Anterior cingulate cortex (tissue), 58 donors: Measurements from ENCODE around the gene RELN.

Experiments
- DNase-seq, 58 donors: peaks; one replicate each; lab custom pipeline; 2025; lab: John Stamatoyannopoulos, UW

Gene RELN

DNA sequence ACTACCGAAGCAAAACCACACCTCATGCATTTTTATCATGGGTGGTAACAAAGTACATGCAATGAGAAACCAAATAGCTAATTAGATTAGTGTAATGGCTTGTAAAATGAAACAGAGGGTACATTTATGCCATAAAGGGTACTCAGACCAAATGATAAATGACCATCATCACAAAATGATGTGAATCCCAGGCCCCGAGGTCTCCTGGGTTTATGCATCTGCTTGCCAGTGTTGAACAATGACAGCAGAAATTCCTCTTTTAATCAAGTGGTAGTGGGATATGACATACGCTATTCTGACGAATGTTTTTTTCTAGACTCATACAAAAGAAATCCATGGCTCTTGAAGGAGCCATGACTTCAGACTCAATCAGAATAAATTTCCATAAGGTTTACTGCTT, 293.9 kb downstream of the RELN start:
- no peak for DNase-seq

DNA sequence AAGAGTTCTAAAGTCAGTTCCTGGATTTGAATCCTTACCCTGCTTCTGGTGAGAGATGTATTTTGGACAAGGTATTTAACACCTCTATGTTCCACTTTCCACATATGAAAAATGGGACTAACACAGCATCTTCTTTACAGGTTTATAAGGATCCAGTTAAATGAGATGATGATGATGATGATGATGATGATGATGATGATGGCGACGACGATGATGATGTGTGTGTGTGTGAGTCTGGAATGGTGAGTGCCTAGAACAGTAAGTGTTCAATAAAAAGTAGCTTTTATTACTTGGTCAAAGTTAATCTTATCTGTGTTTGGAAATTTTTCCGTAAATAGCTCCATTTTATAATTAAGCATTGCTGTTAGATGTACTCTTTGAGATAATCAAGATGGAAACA, 295.2 kb downstream of the RELN start:
- no peak for DNase-seq

DNA sequence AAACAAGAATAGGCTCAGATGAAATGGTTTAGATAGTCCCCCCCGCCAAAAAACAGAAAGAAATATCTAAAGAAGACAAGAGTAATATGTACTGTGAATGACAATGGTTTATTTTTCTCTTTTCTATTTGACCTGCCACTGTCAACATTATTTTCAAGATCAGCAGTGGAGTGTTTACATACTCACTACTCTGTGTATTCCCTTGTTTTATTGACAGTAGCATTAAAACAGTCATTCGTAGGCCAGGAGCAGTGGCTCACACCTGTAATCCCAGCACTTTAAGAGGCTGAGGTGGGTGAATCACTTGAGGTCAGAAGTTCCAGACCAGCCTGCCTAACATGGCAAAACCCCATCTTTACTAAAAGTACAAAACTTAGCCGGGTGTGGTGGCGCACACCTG, 298.2 kb downstream of the RELN start:
- no peak for DNase-seq

DNA sequence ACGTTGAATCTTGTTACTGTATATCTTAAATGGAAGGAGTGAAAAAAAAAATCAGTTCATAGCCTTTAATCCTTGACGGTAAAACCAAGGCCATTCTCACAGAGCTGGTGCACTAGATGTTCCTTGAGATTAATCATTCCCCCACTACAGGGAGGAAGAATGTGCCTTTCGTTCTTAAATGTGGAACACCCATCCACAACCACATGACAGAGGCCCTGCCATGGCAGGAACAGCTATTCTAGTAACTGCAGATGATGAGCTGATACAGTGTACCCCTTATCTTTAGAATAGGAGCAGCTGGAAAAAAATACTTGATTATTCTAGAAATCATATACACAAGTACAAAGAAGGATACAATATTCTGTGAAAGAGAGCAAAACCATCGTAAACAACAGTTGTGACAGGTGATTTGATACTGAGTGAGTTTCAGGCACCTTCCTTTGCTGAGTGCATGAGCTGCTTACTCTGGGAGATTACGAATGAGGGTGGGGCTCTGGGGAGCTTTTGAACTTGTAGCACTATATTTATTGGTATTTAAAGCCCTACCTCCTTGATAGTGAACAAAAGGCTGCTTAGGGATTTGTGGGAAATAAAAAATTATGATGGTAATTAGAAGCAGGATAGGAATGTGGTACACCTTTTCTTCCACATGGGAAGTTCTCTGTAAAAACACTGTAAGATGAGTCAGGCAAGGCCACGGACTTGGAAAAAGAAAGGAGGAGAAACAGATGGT, 299.1 kb downstream of the RELN start:
- DNase-seq = no peak

DNA sequence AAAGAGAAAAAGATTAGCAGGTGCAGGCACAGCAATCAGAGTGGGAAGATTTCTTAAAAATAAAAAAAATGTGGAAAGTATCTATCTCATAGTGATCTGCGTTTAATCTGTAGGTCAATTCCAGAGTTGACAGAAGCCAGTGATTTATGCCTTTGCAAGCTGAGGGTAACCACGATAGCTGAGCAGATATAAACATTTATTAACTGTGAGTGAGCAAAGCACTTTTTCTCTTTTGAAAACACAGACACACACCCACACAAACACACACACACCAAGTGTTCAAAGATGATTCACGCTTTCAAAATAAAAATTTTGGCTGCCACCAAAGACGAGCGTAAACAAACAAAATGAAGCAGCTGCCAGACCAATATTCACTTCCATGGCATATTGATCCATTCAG, 300.2 kb downstream of the RELN start:
- no peak for DNase-seq

DNA sequence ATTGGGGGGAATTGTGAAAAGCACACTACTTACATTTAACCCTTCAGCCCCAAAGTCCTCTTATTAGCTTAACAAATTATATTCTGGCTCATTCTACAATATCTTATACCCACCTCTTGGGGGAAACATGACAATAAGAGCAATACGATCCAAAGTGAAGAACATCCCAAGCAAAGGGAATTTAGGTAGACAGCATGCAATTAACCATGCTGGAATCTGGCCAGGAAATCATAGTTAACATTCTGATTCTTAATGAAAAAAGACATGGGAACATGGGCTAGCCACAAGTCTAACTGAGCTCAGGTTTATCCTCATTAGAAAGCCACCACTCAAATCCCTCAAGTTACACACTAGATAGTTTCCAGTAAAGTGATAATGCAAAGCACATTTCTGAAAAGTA, 301.5 kb downstream of the RELN start:
- DNase-seq = no peak

DNA sequence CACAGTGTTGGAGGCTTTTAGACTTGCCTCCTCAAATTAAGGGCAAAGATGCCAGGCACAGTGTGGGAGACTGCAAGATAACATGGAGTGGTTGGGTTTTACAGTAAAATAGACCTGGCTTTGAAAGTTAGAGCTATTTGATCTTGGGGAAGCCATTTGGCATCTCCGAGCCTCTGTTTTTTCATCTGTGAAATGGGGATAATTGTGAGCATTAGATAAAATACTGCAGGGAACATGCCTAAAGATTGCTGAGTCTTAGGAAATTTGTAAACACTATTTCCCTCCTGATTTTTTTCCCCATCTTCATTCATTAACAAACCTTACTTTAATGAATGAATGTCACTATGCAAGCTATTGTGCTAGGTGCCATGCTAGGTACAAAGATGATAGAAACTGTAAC, 302.2 kb downstream of the RELN start:
- DNase-seq = no peak

DNA sequence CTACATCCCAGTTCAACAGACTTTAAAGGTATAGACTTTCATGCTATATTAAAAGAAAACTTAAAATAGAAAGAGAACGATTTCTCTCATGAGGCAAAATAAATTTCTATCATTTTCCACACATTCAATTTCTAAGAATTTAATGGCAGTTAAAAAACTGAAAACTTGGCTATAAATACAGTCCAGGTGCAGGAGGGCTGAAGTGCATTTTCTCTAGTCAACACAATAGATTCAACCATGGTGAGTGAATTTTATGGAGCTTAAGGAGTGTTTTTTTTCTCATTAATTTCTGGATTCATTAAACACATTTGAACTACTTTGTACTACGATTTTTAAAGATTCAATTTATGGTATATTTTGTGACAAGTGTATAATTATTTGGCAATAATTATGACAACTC, 302.7 kb downstream of the RELN start:
- DNase-seq = no peak

DNA sequence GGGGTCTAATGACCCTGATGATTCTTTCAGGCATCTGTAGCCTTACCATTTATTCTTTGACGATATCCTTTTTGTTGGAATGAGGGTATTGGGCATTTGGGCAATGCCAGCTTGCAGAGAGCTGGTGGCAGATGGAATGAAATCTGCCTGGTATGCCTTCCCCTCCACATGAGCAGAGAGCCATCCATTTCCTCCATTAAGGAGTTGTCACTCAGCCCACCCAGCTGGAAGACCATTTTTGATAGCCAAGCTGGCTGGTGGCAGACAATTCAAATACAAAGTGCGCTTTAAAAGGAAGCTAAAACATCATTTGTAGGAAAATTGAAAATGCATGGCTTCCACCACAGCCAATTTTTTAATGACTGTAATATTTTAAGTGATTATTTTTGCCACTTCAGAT, 303.4 kb downstream of the RELN start:
- DNase-seq = no peak

DNA sequence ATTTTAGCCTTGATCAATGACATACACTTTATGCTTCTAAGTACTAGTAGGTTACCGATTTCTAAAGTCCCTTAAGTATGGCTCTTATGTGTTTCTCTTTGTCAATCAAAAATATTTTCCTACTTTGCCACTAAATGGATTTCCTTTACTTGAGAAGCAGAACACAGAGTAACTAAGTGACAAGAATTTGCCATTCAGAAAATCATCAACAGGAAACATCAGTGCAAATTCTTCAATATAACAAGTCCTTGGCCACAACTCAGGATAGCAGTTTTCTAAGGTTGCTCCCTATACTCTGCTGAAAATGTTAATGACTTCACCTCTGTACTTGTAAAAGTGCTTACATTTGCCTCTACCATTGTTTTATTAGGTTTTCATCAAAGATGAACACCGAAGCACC, 303.8 kb downstream of the RELN start:
- no peak for DNase-seq

DNA sequence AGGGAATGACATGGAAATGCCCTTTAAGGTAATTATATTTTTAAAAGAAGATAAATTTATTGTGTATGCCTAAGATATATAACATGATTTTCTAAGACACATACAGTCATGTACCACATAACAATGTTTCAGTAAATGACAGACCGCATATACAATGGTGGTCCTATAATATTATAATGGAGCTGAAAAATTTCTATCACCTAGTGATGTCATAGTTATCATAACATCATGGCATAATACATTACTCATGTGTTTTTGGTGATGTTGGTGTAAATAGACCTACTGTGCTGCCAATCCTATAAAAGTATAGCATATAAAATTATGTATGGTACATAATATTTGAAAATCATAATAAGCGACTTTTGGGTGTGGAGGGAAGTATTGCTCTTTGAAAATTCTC, 306.1 kb downstream of the RELN start:
- DNase-seq = no peak

DNA sequence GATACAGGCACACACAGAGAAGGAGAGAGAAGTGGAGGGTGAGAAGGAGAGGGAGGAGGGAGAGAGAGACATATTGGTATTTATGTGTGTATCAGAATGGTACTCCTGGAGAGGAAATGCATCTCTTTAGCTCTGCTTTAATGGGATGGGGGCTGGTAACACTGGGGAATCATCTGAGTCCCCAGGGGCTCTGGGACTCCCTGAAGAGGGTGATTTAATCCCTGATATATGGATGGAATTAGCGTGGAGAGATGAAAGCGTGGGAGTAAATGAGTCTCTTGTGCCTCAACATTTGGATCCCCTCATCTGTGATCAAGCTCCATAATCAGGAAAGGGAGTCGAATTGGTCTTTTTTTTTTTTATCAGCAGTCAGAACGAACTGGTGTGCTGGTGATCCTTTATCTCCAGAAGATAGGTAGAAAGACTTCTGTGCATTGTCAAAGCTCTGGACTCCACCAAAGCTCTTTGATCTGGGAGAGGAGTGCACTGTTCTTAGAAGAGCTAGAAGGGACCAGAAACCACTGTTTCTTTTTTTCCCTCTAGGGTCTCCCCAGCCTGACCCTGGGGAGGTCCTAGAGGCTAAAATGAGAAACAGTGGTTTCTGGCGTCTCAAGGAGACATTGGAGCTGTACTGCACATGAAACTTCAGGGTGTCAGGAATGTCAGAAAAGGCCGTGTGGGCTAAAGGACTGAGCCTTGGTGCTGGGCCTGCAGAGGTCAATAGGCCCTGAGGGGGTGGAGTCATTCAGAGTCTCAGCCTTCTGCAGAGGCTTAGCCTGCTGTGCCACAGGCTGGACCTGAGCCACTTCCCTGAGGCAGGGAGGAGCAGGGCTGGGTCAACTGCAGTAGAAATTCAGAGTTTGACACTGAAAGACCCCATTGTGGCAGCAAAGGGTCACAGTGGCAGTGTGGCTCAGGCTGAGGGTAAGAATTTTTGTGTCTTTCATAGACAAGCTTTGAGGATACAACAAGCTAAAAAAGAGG, 309.0 kb downstream of the RELN start:
- DNase-seq = no peak

DNA sequence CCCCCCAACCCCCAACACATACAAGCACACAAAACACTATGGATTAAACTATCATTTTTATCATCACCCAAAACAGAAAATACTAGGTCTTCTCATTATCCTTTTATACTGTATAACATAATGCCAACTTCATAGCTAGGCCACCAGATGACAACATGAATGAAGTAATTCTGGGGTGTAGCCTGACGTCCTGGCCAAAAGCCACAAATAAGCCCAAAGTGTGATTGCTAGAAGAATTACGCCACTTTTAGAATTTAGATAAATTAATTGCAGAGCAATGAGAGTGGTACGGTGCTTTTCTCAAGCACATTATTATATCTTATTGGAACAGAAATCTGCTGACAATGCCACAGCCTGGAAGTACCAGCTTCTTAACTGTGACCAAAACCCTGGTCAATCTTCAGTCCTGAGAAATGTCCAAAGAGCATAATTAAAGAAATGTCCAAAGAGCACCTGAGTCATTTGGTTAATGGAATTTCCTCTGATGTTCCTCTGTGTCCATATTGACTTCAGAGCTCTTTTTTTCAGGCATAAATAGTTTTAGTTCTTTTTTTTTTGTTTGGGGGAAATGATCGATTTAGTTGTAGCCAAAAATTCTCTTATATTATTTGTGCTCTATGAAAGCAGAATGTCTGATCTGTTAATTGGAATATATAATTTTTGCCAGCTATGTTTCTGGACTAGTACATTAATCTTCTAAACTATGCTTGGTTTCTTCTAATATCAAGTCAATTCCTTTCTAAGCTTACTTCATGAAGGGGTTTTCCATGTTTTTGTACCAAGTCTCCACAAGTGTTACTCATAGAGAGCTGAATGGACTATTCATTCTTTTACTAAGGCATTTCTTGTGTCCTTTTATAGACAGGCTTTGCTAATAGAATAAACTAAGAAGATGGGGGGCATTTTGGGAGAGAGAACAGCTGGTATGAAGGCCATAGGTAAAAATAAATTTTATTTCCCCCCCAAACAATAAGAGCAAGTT, 310.0 kb downstream of the RELN start:
- DNase-seq = no peak

DNA sequence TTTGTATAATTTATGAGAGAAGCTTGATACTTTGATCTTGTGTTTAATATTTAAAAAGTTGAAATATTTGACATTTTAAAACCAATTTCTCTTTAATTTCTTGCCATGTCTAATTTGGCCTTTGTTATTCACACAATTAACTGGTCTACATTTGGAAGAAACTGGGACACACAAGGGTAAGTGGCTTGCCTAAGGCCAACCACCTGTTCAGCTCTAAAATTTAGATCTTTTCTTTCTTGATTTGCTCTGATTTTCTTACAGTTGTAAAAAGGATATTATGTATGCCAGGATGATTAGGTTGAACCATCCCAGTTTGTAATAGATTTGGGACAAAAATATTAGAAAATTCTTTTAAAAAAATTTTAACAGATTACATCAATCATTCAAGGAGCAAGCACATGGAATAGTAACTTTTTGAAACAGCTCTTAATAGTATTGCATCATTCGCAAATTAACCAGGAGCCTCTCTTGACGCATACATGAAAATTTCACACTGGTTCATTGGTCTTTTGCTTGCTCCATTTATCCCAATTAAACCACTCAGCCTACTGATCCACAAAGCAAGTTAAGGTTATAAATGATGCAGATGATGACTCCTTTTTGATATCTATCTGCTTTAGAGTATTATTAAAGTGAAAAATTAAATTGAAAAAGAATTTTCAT, 321.0 kb downstream of the RELN start:
- DNase-seq = no peak

DNA sequence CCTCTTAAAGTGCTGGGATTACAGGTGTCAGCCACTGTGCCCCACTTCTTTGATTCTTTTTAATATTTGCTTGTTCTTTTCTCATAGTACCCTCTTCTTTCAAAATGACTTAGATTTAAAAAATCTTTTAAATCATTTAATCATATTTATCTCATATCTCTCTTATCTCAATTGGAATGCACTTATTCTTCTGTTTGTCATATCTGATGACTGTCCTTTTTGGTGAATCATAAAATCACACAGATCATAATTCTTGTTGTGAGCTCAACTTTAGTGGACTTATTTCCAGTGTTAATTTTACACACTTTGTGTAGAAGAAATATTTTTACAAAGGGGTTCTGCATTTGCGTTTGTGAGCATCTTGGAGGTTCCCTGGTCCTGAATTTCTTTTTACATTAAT, 323.1 kb downstream of the RELN start:
- DNase-seq = no peak

DNA sequence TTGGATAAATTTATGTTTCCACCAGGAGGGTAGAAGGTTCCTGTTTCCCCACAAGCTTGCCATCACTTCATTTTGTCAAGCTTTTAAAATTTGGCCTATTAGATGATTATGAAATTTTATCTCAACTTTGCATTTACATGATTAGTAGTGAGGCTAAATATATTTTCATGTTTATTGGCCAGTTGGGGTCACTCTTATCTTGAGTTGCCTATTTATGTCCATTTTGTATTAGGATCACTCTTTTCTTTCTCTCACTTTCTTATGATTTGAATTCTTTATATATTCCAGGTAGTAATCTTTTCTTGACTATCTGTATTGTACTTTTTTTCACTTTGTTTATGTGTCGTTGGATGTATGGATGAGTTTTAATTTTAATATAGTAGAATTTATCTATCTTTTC, 324.9 kb downstream of the RELN start:
- no peak for DNase-seq

DNA sequence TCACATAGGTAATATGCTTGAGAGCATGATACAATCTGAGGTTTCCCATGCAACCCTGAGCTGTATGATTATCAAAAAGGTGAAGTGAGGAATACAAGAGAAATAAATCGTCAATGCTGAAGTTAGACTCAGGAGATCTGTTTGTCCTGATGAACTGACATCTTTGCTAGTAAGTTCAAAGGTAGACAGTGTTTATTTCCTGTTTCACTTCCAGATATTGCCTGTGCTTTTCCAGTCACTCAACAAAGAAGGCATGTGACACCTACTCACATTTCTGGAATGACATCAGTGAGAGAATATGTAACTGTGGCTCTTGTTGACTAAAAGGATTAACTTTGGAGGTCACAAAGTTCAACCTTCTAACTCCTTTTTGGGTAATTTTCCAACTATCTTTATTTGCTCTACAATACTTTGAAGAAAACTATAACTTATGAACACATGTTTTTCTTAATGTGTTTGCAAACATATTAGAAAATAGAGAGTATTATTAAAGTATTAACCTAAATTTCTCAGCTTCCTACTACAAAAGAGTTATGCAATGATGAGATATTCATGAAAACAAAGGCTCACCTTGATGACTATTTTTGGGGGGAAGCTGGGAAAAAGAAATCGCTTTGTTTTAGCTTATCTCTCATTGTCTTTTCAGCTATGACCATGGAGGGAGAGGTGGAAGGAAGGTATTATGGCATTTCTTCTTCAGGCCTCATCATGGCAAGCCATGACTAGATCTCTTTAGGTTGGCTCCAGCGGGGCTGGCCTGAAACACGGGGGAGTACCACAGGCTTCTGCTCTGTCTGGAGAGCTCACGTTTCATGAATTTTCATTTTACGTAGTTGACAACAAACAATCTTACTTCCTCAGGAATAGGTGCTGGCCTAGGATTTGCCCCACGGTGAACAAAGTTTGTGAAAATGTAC, 328.7 kb downstream of the RELN start:
- no peak for DNase-seq

DNA sequence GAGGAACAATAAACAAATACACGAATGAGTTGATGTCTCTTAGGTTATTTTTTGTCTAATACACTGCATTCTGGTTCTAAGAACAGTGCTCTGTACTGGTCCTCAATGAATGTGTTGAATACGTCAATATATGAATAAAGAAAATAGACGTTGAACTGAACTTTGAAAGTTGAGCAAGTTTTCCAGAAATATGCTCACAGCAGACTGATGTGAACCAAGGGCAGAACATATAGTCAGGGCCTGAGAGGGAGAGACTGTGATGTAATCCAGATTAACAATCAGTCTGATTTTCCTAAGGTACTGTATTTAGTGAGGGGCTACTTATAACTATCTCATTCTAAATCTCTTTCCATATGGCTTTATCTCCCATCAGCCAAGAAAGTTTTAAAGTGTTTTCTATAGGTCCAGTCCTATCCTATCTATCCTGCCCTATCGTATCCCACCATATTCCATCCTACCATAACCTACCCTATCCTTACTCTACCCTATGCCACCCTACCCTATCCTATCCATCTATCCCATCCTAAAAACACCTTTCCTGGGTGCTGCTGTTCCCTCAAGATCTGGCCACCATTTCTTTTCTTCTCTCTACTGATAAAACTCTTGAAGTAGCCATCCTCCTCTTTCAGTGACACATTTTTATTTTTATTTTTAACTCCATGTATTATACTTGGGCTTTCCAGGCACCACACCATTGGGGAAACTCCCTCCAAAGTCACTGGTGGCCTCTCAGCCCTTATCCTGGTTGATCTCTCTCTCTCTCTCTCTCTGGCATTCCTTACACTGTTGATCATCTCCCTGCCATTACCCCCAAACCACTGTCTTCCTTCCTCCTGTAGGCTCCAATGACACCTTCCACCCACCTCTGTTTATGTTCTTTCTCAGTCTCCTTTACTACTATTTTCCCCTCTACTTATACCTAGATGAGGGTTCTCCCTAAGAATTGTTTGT, 331.1 kb downstream of the RELN start:
- no peak for DNase-seq
